Stimulated activated CD4-positive, alpha-beta T cell treated with anti-CD3 and anti-CD28 coated beads, Interleukin-1b, Interleukin-23, amount 100 ng/mL, for 24 hours (primary cell): ENCODE measurements around the gene IKZF4.
"Not testable (repeated sequence)": the region's sequence is repeated elsewhere in the genome, so short reads cannot be mapped to it uniquely, and the experiment has no call there.

Experiments used
- DNase-seq, 4 experiments: peaks; one replicate each; pipeline ENCODE4 v3.0.0-alpha.2; 2020; ENCODE audit warnings: low read depth in 4 of 4, low spot score in 1 of 4

Gene IKZF4

DNA sequence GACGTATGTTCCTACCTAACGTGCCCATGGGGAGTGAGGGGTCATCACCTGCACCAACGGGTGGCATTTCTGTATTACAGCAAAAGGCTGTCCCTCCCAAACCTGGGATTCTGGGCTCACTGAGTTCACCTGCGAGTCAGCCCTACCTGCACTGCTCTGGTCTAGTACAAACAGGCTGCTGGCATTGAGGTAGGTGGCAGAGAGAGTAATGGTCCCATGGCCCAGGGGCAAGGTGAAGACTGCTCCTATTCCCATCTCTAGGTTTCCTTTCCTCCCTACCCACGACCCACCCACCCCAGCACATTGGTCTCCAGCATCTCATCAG is 23.3 kb upstream of the IKZF4 start:
- no peak for DNase-seq

GRCh38 chr12:55999522-55999921 is 21.3 kb upstream of the IKZF4 start:
- not testable (repeated sequence) for DNase-seq

- not testable (repeated sequence) for DNase-seq
Measured at GRCh38 chr12:55999999-56000540, 20.8 kb upstream of the IKZF4 start.

DNA sequence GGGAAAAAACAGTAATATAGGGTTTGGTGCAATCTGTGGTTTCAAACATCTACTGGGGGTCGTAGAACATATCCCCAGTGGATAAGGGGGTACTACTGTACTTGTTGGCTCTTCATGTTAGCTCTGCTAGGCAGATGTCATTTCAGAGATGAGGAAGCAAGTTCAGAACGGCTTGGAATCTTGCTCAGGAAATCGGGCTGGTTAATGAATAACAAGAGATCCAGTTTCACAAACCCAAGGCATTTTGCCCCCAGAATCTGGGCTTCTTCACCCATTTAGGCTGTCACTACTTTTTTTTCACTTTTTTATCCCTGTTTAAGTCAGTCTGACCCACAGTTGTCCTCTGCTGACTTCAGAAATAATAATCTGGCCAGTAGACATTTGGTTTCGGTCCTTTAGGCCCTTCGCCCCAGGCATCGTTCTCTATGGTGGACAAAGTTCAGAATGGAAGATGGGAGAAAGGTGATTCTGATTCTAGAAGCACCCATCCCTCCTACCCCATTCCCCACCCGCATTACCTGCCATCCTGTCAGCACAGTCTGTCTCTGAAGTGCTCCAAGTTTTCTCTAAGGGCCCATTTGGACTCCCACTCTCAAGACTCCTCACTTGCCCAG is 19.2 kb upstream of the IKZF4 start:
- no peak for DNase-seq

DNA sequence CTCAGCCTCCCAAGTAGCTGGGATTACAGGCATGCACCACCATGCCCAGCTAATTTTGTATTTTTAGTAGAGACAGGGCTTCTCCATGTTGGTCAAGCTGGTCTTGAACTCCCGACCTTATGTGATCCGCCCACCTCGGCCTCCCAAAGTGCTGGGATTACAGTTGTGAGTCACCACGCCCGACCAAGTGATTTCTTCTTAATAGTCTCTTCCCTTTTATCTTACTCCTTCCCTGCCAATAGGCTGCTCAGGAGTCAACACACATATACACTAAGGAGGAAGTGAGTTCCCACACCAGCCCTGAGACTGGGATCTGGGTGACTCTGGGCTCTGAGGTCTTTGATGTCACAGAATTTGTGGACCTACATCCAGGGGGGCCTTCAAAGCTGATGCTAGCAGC is 17.5 kb upstream of the IKZF4 start:
- not testable (repeated sequence) for DNase-seq

- DNase-seq, result no peak
Measured at GRCh38 chr12:56004211-56004610, 16.6 kb upstream of the IKZF4 start.

DNA sequence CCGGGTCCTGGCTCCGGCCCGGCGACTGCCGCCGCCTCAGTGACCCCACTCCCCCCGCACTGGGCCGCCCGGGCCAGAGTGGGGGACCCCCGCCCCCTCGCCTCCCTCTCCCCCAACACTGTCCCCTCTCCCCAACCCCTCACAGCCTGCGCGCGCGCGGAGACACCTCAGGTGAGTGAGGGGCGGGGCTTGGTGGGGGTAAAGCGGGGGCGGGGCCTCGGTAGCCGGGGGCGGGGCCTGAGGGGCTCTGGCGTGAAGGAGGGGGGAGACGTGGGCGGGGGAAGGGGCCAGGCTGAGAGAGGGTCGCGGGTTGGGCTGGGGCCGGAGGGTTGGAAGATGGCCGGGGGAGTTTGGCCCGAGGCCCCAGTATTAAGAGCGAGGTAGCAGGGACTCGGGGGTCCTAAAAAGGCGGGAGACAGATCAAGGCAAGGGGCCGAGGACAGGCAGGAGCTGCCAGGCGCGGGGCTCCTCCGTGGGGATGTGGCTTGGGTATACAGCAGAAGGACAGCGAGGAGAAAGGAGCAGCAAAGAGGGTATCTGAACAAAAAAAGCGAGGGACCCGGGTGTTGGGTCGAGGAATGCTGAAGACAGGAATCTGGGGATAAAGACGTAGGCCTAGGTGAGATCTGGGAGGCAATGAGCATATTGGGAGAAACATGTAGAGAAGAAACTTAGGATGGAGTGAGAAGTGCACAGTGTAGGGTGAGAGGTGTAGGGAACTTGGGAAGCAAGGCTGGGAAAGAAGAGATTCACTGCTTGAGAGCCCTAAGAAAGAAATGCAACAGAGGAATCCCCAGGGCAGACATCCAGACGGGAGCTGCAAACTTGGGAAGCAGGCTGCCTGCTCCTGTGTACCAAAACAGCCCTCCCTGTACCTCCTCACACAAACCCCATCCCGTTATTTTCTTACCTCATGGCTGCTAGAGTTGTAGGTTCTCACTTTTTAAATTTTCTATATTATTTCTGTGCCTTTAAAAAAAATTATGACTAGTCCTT is 13.0 kb upstream of the IKZF4 start:
- DNase-seq, result peak; percentile 47 to 55 (median 52)

DNA sequence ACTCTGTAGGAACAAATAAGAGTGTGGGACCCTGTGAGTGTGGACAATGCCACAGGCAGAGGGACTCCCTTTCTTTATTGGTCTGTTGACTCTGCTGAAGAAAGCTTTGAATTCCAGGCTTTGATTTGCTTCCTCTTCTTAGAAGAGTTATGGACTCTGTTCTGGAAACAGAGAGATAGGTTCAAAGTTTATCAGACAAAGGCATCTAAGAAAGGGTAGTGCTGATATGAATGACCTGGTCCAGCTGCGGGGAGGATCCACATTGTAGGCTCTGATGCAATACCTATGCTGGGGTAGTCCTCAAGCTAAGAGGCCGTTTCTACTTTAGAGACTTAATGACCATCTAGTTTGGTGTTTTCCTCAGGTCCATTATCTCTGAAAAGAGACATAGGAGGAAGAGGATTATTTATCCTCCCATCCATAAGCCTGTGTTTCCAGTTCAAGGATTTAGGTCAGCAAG is 10.7 kb upstream of the IKZF4 start:
- no peak for DNase-seq

GRCh38 chr12:56011509-56012090 is 9.2 kb upstream of the IKZF4 start:
- no peak for DNase-seq

- no peak for DNase-seq
Measured at GRCh38 chr12:56013482-56013881, 7.4 kb upstream of the IKZF4 start.

- DNase-seq, result no peak
Measured at GRCh38 chr12:56014205-56014604, 6.6 kb upstream of the IKZF4 start.

DNA sequence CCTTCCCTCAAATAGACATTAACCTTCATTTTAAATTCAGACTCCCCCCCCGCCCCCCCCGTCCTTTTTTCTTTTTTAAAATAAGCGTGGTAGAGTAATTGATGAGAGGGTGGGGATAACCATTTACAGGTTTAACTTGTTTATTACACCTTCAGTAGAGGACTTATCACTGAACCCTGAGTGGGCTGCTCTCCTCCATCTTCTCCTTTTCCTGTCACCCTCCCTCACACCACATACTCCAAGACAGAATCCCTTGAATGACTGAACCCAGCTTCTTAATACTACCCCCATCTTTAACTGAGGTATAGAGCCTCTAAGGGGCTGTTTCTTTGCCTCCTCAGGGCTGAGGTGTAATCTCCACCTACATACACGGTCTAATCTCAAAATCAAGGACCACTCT is 3.7 kb upstream of the IKZF4 start:
- no peak for DNase-seq

- no peak for DNase-seq
Measured at GRCh38 chr12:56018356-56018755, 2.5 kb upstream of the IKZF4 start.

- DNase-seq, result no peak
Measured at GRCh38 chr12:56021889-56022497, 1.1 kb downstream of the IKZF4 start.

- DNase-seq, result no peak
Measured at GRCh38 chr12:56028511-56029165, 7.8 kb downstream of the IKZF4 start.

GRCh38 chr12:56029166-56029519 is 8.3 kb downstream of the IKZF4 start:
- DNase-seq, result no peak

DNA sequence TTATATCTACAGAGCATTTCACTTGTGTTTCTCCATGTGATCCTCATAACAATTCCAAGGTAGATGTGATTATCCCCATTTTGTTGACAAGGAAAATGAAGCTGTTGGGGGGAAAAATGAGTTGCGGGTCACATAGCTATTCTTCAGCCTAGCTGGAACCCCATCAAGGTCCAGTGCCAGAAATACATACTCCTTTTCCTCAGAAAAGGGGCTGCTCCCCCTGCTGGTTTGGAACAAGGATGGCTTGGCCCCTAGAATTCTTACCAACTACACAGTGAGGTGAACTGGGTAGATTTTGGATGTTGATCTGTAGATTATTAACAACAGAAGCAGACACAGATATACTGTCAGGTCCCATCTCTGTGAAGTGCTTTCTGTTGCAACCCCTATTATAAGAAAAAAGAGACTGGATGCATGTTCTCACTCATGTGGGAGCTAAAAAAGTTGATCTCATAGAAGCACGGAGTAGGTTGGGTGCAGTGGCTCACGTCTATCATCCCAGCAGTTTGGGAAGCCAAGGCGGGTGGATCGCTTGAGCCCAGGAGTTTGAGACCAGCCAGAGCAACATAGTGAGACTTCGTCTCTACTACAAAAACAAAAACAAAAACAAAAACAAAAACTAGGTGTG is 8.9 kb downstream of the IKZF4 start:
- DNase-seq, result no peak

- DNase-seq, result no peak
Measured at GRCh38 chr12:56031987-56032386, 11.1 kb downstream of the IKZF4 start.

DNA sequence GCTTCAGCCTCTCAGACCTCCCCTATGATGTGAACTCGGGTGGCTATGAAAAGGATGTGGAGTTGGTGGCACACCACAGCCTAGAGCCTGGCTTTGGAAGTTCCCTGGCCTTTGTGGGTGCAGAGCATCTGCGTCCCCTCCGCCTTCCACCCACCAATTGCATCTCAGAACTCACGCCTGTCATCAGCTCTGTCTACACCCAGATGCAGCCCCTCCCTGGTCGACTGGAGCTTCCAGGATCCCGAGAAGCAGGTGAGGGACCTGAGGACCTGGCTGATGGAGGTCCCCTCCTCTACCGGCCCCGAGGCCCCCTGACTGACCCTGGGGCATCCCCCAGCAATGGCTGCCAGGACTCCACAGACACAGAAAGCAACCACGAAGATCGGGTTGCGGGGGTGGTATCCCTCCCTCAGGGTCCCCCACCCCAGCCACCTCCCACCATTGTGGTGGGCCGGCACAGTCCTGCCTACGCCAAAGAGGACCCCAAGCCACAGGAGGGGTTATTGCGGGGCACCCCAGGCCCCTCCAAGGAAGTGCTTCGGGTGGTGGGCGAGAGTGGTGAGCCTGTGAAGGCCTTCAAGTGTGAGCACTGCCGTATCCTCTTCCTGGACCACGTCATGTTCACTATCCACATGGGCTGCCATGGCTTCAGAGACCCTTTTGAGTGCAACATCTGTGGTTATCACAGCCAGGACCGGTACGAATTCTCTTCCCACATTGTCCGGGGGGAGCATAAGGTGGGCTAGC is 13.9 kb downstream of the IKZF4 start:
- no peak for DNase-seq

GRCh38 chr12:56037161-56037560 is 16.3 kb downstream of the IKZF4 start:
- DNase-seq, result no peak
